ENCODE data around the gene TMEM164.
A peak's percentile ranks its signal among the peaks of the same experiment; 100 is the strongest.

Gene TMEM164

DNA sequence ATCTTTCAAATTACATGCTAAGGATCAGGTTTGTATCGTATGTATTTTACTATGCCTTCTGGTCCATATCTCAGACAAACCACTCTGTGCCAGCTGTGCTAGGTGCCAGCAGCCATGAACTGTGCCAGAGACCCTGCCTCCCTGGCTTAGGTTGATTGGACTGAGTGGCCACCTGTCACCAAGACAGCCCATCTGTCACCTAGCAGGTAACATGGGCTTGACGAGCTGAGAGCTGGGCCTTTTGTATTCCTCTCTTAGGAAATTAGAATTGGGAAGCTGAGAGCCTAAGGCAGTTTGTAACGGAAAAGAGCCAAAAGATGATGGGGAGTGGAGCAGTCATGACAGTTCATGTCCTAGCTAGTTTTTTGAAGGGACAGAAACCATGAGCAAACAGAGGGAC is 42.5 kb downstream of the TMEM164 start:
- DNase-seq = no peak
- H3K36me3 Mint-ChIP-seq (ENCODE audit: low read depth) = peaks cover 10% of the 10 kb centered on the region
- H3K4me1 Mint-ChIP-seq = peaks cover 39% of the 10 kb centered on the region
- H3K27ac Mint-ChIP-seq = peak overlapping the region; percentile 10
- H3K27me3 Mint-ChIP-seq (ENCODE audit: low read depth, poor library complexity) = no peaks in the 10 kb centered on the region
- TF ChIP-seq, protein P1, sequence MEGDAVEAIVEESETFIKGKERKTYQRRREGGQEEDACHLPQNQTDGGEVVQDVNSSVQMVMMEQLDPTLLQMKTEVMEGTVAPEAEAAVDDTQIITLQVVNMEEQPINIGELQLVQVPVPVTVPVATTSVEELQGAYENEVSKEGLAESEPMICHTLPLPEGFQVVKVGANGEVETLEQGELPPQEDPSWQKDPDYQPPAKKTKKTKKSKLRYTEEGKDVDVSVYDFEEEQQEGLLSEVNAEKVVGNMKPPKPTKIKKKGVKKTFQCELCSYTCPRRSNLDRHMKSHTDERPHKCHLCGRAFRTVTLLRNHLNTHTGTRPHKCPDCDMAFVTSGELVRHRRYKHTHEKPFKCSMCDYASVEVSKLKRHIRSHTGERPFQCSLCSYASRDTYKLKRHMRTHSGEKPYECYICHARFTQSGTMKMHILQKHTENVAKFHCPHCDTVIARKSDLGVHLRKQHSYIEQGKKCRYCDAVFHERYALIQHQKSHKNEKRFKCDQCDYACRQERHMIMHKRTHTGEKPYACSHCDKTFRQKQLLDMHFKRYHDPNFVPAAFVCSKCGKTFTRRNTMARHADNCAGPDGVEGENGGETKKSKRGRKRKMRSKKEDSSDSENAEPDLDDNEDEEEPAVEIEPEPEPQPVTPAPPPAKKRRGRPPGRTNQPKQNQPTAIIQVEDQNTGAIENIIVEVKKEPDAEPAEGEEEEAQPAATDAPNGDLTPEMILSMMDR (IDR thresholded peaks at IDR 0.05) = no peak
- no peak overlapping the region for H3K4me3 Mint-ChIP-seq
- H3K9me3 Mint-ChIP-seq = no peaks in the 10 kb centered on the region

GRCh38 chrX:110046001-110046400 is 43.1 kb downstream of the TMEM164 start:
- peaks cover 44% of the 10 kb centered on the region for H3K4me1 Mint-ChIP-seq
- H3K4me3 Mint-ChIP-seq = no peak overlapping the region
- peaks cover 10% of the 10 kb centered on the region for H3K36me3 Mint-ChIP-seq (ENCODE audit: low read depth)
- no peak for DNase-seq
- H3K27ac Mint-ChIP-seq = no peak overlapping the region
- H3K27me3 Mint-ChIP-seq (ENCODE audit: low read depth, poor library complexity) = no peaks in the 10 kb centered on the region
- H3K9me3 Mint-ChIP-seq = no peaks in the 10 kb centered on the region
- TF ChIP-seq, protein P1 (IDR thresholded peaks at IDR 0.05) = no peak

DNA sequence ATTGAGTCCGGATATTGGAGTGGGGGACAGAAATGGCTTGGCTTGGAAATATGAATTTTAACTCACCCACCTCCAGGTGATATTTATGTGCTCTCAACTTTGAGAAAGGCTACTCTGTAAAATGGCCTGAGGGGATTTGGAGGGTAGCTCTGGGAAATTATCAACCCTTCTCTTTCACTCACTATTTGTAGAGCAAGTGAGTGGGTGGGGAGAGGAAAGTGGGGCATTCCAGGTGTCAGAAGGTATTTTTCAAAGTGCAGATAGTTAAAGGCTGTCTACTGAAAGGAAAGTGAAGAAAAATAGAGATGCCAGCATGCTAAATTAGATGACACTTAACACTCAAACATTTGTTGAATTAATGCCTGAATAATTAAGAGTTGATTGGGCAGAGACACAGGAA is 44.1 kb downstream of the TMEM164 start:
- DNase-seq = no peak
- no peak overlapping the region for H3K4me3 Mint-ChIP-seq
- H3K4me1 Mint-ChIP-seq = peaks cover 45% of the 10 kb centered on the region
- no peaks in the 10 kb centered on the region for H3K27me3 Mint-ChIP-seq (ENCODE audit: low read depth, poor library complexity)
- TF ChIP-seq, protein P1 (IDR thresholded peaks at IDR 0.05) = no peak
- H3K27ac Mint-ChIP-seq = no peak overlapping the region
- no peaks in the 10 kb centered on the region for H3K9me3 Mint-ChIP-seq
- H3K36me3 Mint-ChIP-seq (ENCODE audit: low read depth) = peaks cover 10% of the 10 kb centered on the region

GRCh38 chrX:110049096-110049495 is 46.2 kb downstream of the TMEM164 start:
- TF ChIP-seq, protein P1 (IDR thresholded peaks at IDR 0.05) = no peak
- peaks cover 25% of the 10 kb centered on the region for H3K36me3 Mint-ChIP-seq (ENCODE audit: low read depth)
- no peaks in the 10 kb centered on the region for H3K9me3 Mint-ChIP-seq
- no peak overlapping the region for H3K4me3 Mint-ChIP-seq
- DNase-seq = no peak
- peaks cover 37% of the 10 kb centered on the region for H3K4me1 Mint-ChIP-seq
- no peaks in the 10 kb centered on the region for H3K27me3 Mint-ChIP-seq (ENCODE audit: low read depth, poor library complexity)
- no peak overlapping the region for H3K27ac Mint-ChIP-seq

- Mint-ChIP-seq H3K4me1 (peaks cover 33% of the 10 kb centered on the region), H3K4me3 (no peak overlapping the region), H3K27ac (peak overlapping the region; percentile 69), H3K36me3 (ENCODE audit: low read depth) (peaks cover 31% of the 10 kb centered on the region), H3K9me3 (no peaks in the 10 kb centered on the region), H3K27me3 (ENCODE audit: low read depth, poor library complexity) (no peaks in the 10 kb centered on the region)
- DNase-seq = no peak
- TF ChIP-seq, protein P1 (IDR thresholded peaks at IDR 0.05) = no peak
Observed at GRCh38 chrX:110050386-110050785, 47.5 kb downstream of the TMEM164 start.

GRCh38 chrX:110050901-110051300 is 48.0 kb downstream of the TMEM164 start:
- no peaks in the 10 kb centered on the region for H3K27me3 Mint-ChIP-seq (ENCODE audit: low read depth, poor library complexity)
- H3K27ac Mint-ChIP-seq = peak overlapping the region; percentile 53
- H3K36me3 Mint-ChIP-seq (ENCODE audit: low read depth) = peaks cover 31% of the 10 kb centered on the region
- TF ChIP-seq, protein P1 (IDR thresholded peaks at IDR 0.05) = no peak
- H3K4me1 Mint-ChIP-seq = peaks cover 28% of the 10 kb centered on the region
- DNase-seq = no peak
- H3K9me3 Mint-ChIP-seq = no peaks in the 10 kb centered on the region
- H3K4me3 Mint-ChIP-seq = no peak overlapping the region

All from nephron progenitor cell (in vitro differentiated cells).